GM12878 (cell line): Measurements from ENCODE around the gene CD177. TPM values are rescaled to one million over a fixed set of nuclear protein-coding genes. Genes with fewer than 3 reads are reported as not detected.
"Not testable (repeated sequence)": the region's sequence is repeated elsewhere in the genome, so short reads cannot be mapped to it uniquely, and the experiment has no call there.

Experiments used
- ATAC-seq: fragments of 200-7000 bp; cut with Tn5 transposase; 3 replicates; pipeline ENCODE4 v1.9.1; 2020; ENCODE audit warnings: mild to moderate bottlenecking, moderate library complexity
- BruUV-seq: library from RNA; stranded (reverse); fragments of 400-500 nt; replicated peaks from 2 replicates; lab custom pipeline; 2021; lab: Mats Ljungman, UMichigan
- CTCF ChIA-PET: fragments of 300-600 bp; sonication (Branson Sonifier 250); formaldehyde crosslinking; extraction: SDS; loops from one replicate; lab custom pipeline; 2021; ENCODE audit warnings: inconsistent platforms; lab: Yijun Ruan, JAX
- POLR2A ChIA-PET: fragments of 350-600 bp; formaldehyde crosslinking; extraction: SDS; loops from one replicate; lab custom pipeline; 2021; ENCODE audit warnings: inconsistent platforms; lab: Charles Lee
- RAD21 ChIA-PET: fragments of 300-600 bp; sonication (Branson Sonifier 250); formaldehyde crosslinking; loops from one replicate; lab custom pipeline; 2023; ENCODE audit warnings: antibody characterized with exemption; ENCODE audit not compliant: unreplicated experiment; lab: Charles Lee
- SMC1A ChIA-PET: fragments of 300-600 bp; sonication (Branson Sonifier 250); formaldehyde crosslinking; loops from one replicate; lab custom pipeline; 2023; ENCODE audit not compliant: unreplicated experiment, uncharacterized antibody; lab: Charles Lee
- DNase-seq: peaks from one replicate; pipeline ENCODE4 v3.0.0-alpha.2; 2011; ENCODE audit warnings: low read depth, low spot score
- FAIRE-seq: peaks from 3 replicates; lab custom pipeline; 2011; peaks lifted over from hg19 to GRCh38; lab: Jason Lieb, UNC
- H2AFZ ChIP-seq: 2 replicates; pipeline ENCODE4 v1.6.0; 2011; ENCODE audit warnings: low read depth, low read length, control low read depth; ENCODE audit not compliant: control insufficient read depth
- H3K27ac ChIP-seq: 2 replicates; pipeline ENCODE4 v1.5.1; 2011; ENCODE audit warnings: control low read depth; ENCODE audit not compliant: control insufficient read depth, insufficient read depth
- H3K27me3 ChIP-seq, 2 experiments: replicated peaks in 1 of 2; 2 replicates each; pipeline versions ENCODE4 v1.6.0 to v1.6.1; 2011; ENCODE audit warnings: low read length in 1 of 2; ENCODE audit not compliant: control insufficient read depth in 2 of 2, insufficient read depth in 2 of 2
- H3K36me3 ChIP-seq, 2 experiments: 2 replicates each; pipeline ENCODE4 v1.5.1; 2011; ENCODE audit warnings: low read length in 1 of 2; ENCODE audit not compliant: control insufficient read depth in 2 of 2, insufficient read depth in 2 of 2
- H3K4me1 ChIP-seq: 2 replicates; pipeline ENCODE4 v1.6.1; 2011; ENCODE audit warnings: mild to moderate bottlenecking, low read length, moderate library complexity, mixed read lengths; ENCODE audit not compliant: control insufficient read depth, insufficient read depth
- H3K4me2 ChIP-seq: 2 replicates; pipeline ENCODE4 v1.6.0; 2011; ENCODE audit warnings: control low read depth; ENCODE audit not compliant: control insufficient read depth, insufficient read depth
- H3K4me3 ChIP-seq: fragments of 200-600 bp; sonication (generic); 2 replicates; pipeline ENCODE4 v1.5.1; 2016
- H3K79me2 ChIP-seq: 2 replicates; pipeline ENCODE4 v1.6.0; 2011; ENCODE audit warnings: low read length; ENCODE audit not compliant: control insufficient read depth, insufficient read depth
- H3K9ac ChIP-seq: 2 replicates; pipeline ENCODE4 v1.8.0; 2011; ENCODE audit warnings: low read length, control low read depth, mixed read lengths; ENCODE audit not compliant: control insufficient read depth, insufficient read depth
- H3K9me3 ChIP-seq: replicated peaks from 3 replicates; pipeline ENCODE4 v1.5.1; 2011; ENCODE audit warnings: mild to moderate bottlenecking, low read length; ENCODE audit not compliant: control insufficient read depth, insufficient read depth
- H4K20me1 ChIP-seq: 2 replicates; pipeline ENCODE4 v1.6.0; 2011; ENCODE audit not compliant: control insufficient read depth, insufficient read depth
- FOXM1 ChIP-seq: IDR thresholded peaks from 2 replicates; pipeline ENCODE4 v1.6.1; 2012; ENCODE audit warnings: low read depth, mild to moderate bottlenecking, inconsistent platforms, low read length, moderate library complexity
- KLF5 ChIP-seq: fragments of 450-650 bp; IDR thresholded peaks from 2 replicates; pipeline ENCODE4 v1.6.1; 2014; ENCODE audit warnings: mild to moderate bottlenecking; ENCODE audit not compliant: partially characterized antibody
- NFXL1 ChIP-seq: fragments of 450-650 bp; IDR thresholded peaks from 2 replicates; pipeline ENCODE4 v1.6.1; 2017; ENCODE audit warnings: antibody characterized with exemption, mild to moderate bottlenecking, borderline replicate concordance
- RFX5 ChIP-seq: IDR thresholded peaks from 2 replicates; pipeline ENCODE4 v1.6.1; 2011; ENCODE audit warnings: low read depth, low read length, improper control_type of control experiment
- SREBF2 ChIP-seq: IDR thresholded peaks from 2 replicates; pipeline ENCODE4 v1.6.1; 2012; ENCODE audit warnings: mild to moderate bottlenecking, low read length
- ZZZ3 ChIP-seq: IDR thresholded peaks from 2 replicates; pipeline ENCODE4 v1.6.1; 2011; ENCODE audit warnings: low read depth; ENCODE audit not compliant: control insufficient read depth, insufficient read length
- WGBS: methylation state at CpG from one replicate; pipeline ENCODE4 v1.1.6; 2016; ENCODE audit warnings: low lambda C conversion rate; ENCODE audit not compliant: insufficient replicate concordance, insufficient coverage; ENCODE audit errors: missing lambda C conversion rate; 5-methylcytosine and 5-hydroxymethylcytosine counted together
- in situ Hi-C: fragments of 300-500 bp; cut with MboI; formaldehyde crosslinking; loops from 9 replicates; pipeline ENCODE4 v1.14.3; 2018; ENCODE audit warnings: mixed read lengths
- intact Hi-C: fragments of 100-400 bp; cut with micrococcal nuclease; formaldehyde crosslinking; loops from one replicate; pipeline ENCODE4 v1.14.2; 2022; ENCODE audit not compliant: unreplicated experiment
- polyA plus RNA-seq, 11 experiments: library from polyadenylated mRNA; depleted of rRNA in 4 of 11; unstranded in 6 of 11; stranded (reverse) in 5 of 11; fragments of >200 nt; fragmentation: Nextera tagmentation in 4 of 11; fragmentation: Illumina TruSeq in 1 of 11; extraction: Ambion mirVana in 4 of 11; extraction: Trizol in 1 of 11; gene quantifications; 1 replicate in 1 of 11; 2 replicates in 10 of 11; pipeline versions ENCODE4 v1.2.1 to v1.2.3, GENCODE V29; 2011 to 2016; ENCODE audit warnings: inconsistent platforms in 2 of 11, missing spikeins in 2 of 11, low read depth in 1 of 11
- total RNA-seq, 4 experiments: library from RNA; depleted of rRNA in 3 of 4; stranded (reverse); fragments of >200 nt in 3 of 4; fragmentation: Illumina TruSeq in 1 of 4; extraction: Trizol in 1 of 4; gene quantifications; 2 replicates each; pipeline versions ENCODE4 v1.2.1 to v1.2.3, GENCODE V29; 2013 to 2021
- TF ChIP-seq, protein P1 (sequence below): IDR thresholded peaks from 2 replicates; pipeline ENCODE4 v1.6.1; 2012; ENCODE audit warnings: improper control_type of control experiment, low read depth, low read length; ENCODE audit not compliant: insufficient replicate concordance

Gene CD177
- total and polyA plus RNA-seq, 10 of the 15 experiments (the other 5 are each of a cell fraction or from before 2014, with no cell fraction given), result not detected

DNA sequence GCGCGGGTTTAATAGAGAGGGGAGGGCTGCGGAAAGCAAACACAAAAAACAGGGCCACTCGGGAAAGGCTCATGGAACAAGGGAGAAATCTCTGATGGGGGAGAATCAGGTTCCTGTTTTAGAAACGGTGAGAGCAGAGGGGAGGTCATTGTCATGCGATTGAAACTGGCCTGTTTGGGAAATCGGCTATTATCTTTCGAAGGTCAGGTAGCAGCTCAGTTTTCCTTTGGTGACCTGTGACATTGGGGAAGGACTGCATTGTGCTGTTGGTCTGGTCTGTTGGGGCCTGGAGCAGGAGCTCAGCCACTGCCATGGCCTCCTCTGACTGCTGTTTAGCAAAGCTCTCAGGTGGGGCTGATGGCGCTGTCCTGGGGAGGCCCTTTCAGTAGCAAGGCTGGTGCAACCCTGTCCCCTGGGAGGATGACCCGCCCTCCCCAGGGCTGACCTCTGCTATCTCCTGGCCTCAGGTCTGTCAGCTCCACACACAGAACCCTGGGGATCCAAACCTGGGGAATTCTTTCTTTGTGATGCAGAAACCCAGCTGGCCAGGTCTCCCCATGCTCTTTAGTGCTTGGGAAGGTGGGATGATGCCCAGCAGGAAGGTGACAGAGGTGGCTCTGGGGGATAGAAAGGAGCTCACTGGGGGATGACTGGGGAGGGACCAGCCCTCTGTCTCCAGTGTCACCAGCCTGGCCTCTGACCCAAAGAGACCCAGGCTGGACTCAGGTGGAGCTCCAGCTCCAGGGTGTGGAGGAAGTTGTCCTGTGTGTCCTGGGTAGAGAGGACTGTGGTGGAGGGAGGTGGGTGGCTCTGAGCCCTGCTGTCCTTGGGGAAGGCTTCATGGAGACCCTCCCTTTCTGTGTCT lies 21.2 kb upstream of the CD177 start:
- SMC1A ChIA-PET, result no interaction called here
- intact Hi-C loops (no loop called here), in situ Hi-C loops (no loop called here)
- no peaks in the 10 kb centered on the region for H3K79me2 ChIP-seq
- no peaks in the 10 kb centered on the region for H4K20me1 ChIP-seq
- no peak for FAIRE-seq
- WGBS, result 70% methylated on average over 10 of the region's 10 CpGs
- H3K36me3 ChIP-seq, result no peaks in the 10 kb centered on the region
- no peak overlapping the region for H3K9ac ChIP-seq
- RAD21 ChIA-PET, result no interaction called here
- no TSS peak for BruUV-seq
- H3K4me1 ChIP-seq, result no peaks in the 10 kb centered on the region
- CTCF ChIA-PET, result interaction anchor here (0.7 kb wide), 1 partner anchor 23 kb away, joined by 3 read pairs; no protein-coding TSS in a partner anchor
- POLR2A ChIA-PET, result no interaction called here
- no peak overlapping the region for H3K27ac ChIP-seq
- no peak for DNase-seq
- no peaks in the 10 kb centered on the region for H3K27me3 ChIP-seq
- H3K4me3 ChIP-seq, result no peak overlapping the region
- H3K9me3 ChIP-seq, result no peaks in the 10 kb centered on the region
- TF ChIP-seq SREBF2 (no peak), RFX5 (no peak), KLF5 (no peak), ZZZ3 (no peak), NFXL1 (no peak), FOXM1 (no peak)
- TF ChIP-seq, protein P1, sequence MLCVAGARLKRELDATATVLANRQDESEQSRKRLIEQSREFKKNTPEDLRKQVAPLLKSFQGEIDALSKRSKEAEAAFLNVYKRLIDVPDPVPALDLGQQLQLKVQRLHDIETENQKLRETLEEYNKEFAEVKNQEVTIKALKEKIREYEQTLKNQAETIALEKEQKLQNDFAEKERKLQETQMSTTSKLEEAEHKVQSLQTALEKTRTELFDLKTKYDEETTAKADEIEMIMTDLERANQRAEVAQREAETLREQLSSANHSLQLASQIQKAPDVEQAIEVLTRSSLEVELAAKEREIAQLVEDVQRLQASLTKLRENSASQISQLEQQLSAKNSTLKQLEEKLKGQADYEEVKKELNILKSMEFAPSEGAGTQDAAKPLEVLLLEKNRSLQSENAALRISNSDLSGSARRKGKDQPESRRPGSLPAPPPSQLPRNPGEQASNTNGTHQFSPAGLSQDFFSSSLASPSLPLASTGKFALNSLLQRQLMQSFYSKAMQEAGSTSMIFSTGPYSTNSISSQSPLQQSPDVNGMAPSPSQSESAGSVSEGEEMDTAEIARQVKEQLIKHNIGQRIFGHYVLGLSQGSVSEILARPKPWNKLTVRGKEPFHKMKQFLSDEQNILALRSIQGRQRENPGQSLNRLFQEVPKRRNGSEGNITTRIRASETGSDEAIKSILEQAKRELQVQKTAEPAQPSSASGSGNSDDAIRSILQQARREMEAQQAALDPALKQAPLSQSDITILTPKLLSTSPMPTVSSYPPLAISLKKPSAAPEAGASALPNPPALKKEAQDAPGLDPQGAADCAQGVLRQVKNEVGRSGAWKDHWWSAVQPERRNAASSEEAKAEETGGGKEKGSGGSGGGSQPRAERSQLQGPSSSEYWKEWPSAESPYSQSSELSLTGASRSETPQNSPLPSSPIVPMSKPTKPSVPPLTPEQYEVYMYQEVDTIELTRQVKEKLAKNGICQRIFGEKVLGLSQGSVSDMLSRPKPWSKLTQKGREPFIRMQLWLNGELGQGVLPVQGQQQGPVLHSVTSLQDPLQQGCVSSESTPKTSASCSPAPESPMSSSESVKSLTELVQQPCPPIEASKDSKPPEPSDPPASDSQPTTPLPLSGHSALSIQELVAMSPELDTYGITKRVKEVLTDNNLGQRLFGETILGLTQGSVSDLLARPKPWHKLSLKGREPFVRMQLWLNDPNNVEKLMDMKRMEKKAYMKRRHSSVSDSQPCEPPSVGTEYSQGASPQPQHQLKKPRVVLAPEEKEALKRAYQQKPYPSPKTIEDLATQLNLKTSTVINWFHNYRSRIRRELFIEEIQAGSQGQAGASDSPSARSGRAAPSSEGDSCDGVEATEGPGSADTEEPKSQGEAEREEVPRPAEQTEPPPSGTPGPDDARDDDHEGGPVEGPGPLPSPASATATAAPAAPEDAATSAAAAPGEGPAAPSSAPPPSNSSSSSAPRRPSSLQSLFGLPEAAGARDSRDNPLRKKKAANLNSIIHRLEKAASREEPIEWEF, result no peak
- no peak overlapping the region for H3K4me2 ChIP-seq
- ATAC-seq, result no peak
- no peak overlapping the region for H2AFZ ChIP-seq

DNA sequence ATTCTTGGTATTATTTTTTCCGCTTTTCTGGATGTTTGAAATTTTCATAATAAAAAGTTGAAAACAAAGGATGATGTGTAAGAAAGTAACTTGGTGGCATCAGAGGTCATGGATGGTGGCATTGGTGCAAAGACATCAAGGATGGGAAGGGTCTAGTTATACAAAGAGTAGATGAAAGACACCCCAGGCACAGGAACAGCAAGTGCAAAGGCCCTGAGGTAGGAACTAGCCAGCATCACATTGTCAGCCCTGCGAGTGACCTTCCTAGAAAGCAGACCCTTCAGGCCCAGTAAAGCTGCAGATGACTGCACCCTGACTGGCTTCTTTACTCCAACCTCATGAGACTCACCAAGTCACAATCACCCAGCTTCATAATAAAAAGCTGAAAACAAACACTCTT lies 17.0 kb upstream of the CD177 start:
- RAD21 ChIA-PET, intact Hi-C loops, H3K9ac ChIP-seq, H3K4me1 ChIP-seq, SMC1A ChIA-PET, POLR2A ChIA-PET, H2AFZ ChIP-seq, H4K20me1 ChIP-seq, ATAC-seq, BruUV-seq, H3K27me3 ChIP-seq, H3K9me3 ChIP-seq, H3K4me3 ChIP-seq, in situ Hi-C loops, H3K4me2 ChIP-seq, DNase-seq, H3K79me2 ChIP-seq, FAIRE-seq, H3K36me3 ChIP-seq, H3K27ac ChIP-seq, CTCF ChIA-PET: not testable (repeated sequence)
- WGBS, result 21% methylated on average over 2 of the region's 2 CpGs
